AML-193 (cell line): ENCODE data around the gene MBD3L2B.
"Not testable (repeated sequence)": the region's sequence is repeated elsewhere in the genome, so short reads cannot be mapped to it uniquely, and the experiment has no call there.

Source experiments
- DNase-seq, 2 experiments: peaks; one replicate each; lab custom pipeline; 2025; lab: John Stamatoyannopoulos, UW

Gene MBD3L2B

GRCh38 chr19:7021331-7021730, at the start of gene MBD3L2B:
MBD3L2B (minus strand) TSS chr19:7021431; CDS start chr19:7021397, 34 bp downstream.
- DNase-seq = not testable (repeated sequence)

GRCh38 chr19:7069904-7070226, 48.6 kb upstream of the MBD3L2B start:
- DNase-seq = no peak

DNA sequence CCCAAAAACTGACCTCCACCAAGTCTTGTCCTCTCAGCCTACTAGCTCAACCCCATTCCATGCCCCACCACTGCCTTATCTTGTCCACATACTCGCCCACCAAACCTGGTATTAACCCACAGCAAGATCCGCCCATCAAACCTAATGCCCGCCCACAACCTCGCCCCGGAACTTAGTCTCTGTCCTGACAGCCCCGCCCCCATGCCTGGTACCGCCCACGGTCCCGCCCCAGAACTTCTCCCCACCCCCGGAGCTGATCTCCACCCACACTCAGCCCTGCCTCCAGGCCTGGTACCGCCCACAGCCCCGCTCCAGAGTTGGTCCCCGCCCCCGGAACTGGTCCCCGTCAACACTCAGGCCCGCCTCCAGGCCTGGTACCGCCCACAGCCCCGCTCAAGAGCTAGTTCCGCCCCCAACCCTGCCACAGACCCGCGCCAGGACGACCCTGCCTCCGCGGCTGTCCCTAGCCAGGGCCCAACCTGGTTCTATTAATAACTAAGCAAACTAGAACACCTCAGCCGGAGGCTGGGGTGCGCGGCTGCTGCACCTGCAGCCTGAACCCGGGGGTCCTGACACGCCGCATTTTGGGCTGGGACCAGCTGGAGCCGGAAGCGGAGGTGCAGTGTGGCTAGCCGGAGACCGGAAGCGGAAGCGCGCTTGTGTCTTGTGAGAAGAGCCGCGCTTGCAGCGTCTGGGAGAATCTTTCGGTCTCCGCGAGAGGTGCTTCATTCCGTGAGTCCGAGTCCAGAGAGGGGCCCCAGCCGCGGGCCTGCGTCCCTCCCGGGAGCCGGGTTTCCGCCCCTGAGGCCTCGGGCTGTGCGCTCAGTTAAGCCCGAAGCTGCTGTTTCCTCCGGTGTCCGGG, 48.0 kb upstream of the MBD3L2B start, which contains the start of gene ZNF557:
Gene ZNF557, plus strand, starts transcription at position 662 of the 862 bp plus-strand sequence. CDS start 5,372 bp downstream, outside the sequence.
- peak; percentile 88 to 93 for DNase-seq

DNA sequence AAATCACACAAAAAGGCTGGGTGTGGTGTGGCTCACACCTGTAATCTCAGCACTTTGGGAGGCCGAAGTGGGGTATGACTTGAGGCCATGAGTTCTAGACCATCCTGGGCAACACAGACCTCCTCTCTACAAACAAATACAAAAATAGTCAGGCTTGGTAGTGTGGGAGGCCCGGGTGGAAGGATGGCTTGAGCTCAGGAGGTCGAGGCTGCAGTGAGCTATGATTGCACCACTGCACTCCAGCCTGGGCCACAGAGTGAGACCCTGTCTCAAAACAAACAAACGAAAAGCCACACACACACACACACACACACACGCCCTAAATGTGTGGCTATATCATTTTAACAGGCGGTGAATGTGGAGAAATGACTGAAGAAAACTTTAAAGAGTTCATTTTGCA, 47.4 kb upstream of the MBD3L2B start:
- DNase-seq = no peak

DNA sequence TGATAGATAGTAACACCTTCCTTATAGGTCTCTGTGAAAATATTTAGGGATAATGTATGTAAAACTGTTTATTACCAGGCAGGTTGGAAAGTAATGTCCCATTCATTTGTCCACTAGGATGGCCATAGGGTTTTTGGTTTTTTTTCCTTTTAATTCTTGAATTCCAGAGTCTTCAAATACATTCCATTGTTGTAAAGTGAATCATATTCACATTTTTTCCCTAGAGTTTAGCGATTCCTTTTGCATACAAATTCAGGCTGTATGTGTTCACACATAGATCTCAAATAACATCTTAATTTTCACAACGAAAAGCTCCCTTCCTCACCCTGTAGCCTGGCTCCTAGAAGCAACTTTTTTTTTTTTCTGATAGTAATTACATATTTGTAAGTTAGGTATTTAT, 46.5 kb upstream of the MBD3L2B start:
- DNase-seq = no peak

- DNase-seq = not testable (repeated sequence)
These were observed 45.9 kb upstream of the MBD3L2B start for GRCh38 chr19:7067122-7067521.

GRCh38 chr19:7063764-7064418, 42.7 kb upstream of the MBD3L2B start:
- no peak for DNase-seq

DNA sequence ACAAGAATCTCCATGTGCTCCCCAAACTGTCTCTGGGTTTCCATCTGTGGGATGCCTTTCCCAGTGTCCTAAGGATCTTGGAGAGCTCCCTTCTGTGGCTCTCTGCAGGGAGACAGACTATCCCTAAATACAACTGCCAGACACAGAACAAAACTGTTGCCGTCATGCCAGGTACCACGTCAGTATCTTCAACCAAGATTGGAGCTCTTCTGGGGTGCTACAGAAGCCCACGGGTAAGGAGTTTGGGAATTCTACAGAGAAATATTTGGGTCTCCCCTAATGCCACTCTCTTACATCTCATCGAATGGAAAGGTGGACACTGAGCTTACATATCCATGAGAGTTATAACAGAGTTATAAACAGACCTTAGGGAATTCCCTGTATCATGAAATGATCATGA, 42.1 kb upstream of the MBD3L2B start:
- DNase-seq = no peak

DNA sequence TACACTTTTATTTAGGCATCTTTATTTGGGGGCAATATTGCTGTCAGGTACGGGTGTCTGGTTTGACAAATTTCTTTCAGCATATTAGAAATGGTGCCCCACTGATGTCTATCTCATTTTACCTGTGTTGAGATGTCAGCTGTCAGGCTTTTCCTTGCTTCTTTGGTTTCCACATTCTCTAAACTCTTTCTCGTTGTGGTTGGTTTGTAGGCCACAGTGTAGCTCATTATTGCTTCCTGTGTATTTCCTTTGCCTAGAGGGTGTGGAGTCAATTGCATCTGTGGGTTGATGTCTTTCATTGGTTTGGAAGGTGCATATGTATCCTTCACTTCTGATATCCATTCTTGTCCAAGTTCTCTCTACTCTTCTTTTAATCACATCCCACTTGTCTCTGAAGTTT, 38.7 kb upstream of the MBD3L2B start:
- not testable (repeated sequence) for DNase-seq

DNA sequence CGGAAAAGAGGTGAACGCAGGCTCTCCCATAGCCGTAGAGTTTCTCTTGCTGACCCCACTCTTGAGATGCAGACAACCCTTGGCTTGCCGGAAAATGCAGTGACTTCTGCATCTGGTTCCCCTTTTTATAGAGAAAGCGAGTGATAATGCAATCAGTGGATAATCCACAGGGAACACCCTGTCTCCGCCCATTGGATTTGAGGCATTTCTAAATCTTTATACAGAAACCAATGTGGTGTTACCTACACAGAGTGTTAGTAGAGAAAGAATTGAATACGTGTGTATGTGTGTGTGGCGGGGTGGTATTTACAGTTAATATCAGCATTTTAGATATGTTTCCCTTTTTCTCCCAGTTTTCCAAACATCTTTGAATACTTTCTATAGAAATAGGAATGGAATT, 37.3 kb upstream of the MBD3L2B start, which contains the start of gene MBD3L3:
Gene MBD3L3, minus strand, starts transcription at position 101 of the 400 bp plus-strand sequence. Its CDS starts 71 bp downstream, at position 30.
- not testable (repeated sequence) for DNase-seq

DNA sequence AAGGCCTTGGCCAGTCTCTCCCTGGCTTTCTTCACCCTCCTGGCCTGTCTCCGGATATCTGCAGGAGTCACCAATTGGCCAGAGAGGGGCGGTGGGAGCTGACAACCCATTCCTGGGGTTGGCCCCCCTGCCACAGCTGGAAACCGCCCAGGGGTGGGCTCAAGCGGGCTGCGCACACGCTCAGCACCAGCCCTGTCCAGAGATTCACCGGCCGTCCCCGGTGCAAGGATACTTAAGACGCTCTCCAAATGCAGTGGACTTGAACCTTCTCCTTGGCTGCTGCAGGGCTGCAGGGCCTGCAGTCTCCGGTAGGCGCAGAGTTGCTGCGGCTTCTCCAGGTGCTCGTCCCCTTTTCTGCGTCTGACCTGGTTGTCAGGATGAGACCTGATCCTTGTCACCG, 35.1 kb upstream of the MBD3L2B start:
- not testable (repeated sequence) for DNase-seq

- DNase-seq = not testable (repeated sequence)
These were observed 34.4 kb upstream of the MBD3L2B start for GRCh38 chr19:7055679-7056078.

- not testable (repeated sequence) for DNase-seq
These were observed 33.6 kb upstream of the MBD3L2B start for GRCh38 chr19:7054635-7055368.

DNA sequence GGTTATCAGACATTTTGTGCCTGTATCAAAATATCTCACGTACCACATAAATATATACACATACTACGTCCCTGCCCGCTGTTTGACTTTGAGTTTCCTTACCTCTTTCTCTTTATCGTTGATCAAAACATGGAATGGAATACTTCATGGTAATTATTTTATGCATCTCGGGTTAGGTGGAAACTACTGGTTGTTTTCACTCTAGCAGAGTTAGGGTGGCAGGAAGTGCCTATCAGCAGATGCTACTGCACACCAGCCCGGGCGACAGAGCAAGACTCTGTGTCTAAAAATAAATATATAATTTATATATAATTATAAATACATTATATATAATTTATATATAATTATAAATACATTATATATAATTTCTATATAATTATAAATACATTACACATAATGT, 31.7 kb upstream of the MBD3L2B start:
- not testable (repeated sequence) for DNase-seq

DNA sequence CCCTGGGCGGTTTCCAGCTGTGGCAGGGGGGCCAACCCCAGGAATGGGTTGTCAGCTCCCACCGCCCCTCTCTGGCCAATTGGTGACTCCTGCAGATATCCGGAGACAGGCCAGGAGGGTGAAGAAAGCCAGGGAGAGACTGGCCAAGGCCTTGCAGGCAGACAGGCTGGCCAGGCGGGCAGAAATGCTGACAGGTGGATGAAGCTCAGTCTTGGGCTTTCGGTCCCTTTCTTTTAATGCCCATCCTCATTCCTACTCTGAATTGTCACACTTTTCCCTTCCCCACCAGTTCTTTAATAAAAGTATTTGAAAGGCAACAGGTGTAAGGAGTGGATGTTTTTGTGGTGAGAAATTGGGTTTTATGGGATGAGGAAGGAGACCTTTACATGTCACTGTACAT, 30.2 kb upstream of the MBD3L2B start:
- not testable (repeated sequence) for DNase-seq

DNA sequence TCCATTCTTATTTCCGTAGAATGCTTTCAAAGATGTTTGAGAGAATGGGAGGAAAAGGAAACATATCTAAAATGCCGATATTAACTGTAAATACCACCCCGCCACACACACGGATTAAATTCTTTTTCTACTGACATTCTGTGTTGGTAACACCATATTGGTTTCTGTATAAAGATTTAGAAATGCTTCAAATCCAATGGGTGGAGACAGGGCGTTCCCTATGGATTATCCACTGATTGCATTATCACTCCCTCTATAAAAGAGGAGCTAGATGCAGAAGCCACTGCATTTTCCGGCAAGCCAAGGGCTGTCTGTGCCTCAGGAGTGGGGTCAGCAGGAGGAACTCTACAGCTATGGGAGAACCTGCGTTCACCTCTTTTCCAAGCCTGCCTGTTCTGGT, 27.8 kb upstream of the MBD3L2B start, which contains the start of gene MBD3L2:
Gene MBD3L2, plus strand, starts transcription at position 301 of the 400 bp plus-strand sequence. Its CDS starts 53 bp downstream, at position 354.
- DNase-seq = not testable (repeated sequence)

- not testable (repeated sequence) for DNase-seq
These were observed 20.3 kb upstream of the MBD3L2B start for GRCh38 chr19:7041563-7041962.

DNA sequence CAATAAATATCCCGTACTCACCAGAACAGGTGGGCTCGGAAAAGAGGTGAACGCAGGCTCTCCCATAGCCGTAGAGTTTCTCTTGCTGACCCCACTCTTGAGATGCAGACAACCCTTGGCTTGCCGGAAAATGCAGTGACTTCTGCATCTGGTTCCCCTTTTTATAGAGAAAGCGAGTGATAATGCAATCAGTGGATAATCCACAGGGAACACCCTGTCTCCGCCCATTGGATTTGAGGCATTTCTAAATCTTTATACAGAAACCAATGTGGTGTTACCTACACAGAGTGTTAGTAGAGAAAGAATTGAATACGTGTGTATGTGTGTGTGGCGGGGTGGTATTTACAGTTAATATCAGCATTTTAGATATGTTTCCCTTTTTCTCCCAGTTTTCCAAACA, 18.8 kb upstream of the MBD3L2B start, which contains the start of gene MBD3L4:
Gene MBD3L4, minus strand, starts transcription at position 101 of the 400 bp plus-strand sequence. Its CDS starts 35 bp downstream, at position 66.
- DNase-seq = not testable (repeated sequence)

DNA sequence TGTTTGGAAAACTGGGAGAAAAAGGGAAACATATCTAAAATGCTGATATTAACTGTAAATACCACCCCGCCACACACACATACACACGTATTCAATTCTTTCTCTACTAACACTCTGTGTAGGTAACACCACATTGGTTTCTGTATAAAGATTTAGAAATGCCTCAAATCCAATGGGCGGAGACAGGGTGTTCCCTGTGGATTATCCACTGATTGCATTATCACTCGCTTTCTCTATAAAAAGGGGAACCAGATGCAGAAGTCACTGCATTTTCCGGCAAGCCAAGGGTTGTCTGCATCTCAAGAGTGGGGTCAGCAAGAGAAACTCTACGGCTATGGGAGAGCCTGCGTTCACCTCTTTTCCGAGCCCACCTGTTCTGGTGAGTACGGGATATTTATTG, 9.0 kb upstream of the MBD3L2B start, which contains the start of gene MBD3L5:
Gene MBD3L5, plus strand, starts transcription at position 301 of the 400 bp plus-strand sequence. Its CDS starts 34 bp downstream, at position 335.
- DNase-seq = not testable (repeated sequence)

DNA sequence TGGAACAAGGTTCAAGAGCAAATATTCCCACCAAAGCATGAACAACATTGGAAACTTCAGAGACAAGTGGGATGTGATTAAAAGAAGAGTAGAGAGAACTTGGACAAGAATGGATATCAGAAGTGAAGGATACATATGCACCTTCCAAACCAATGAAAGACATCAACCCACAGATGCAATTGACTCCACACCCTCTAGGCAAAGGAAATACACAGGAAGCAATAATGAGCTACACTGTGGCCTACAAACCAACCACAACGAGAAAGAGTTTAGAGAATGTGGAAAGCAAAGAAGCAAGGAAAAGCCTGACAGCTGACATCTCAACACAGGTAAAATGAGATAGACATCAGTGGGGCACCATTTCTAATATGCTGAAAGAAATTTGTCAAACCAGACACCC, 7.6 kb upstream of the MBD3L2B start:
- DNase-seq = not testable (repeated sequence)

- DNase-seq = no peak
These were observed 2.4 kb downstream of the MBD3L2B start for GRCh38 chr19:7018828-7019227.

- DNase-seq = no peak
These were observed 7.6 kb downstream of the MBD3L2B start for GRCh38 chr19:7013678-7014077.
